CD4-positive, alpha-beta T cell treated with Interleukin-17A for 4 hours (primary cell): ENCODE results near the gene SAMD4A.

Experiments used
- DNase-seq: peaks from one replicate; pipeline ENCODE4 v3.0.0-alpha.2; 2020; ENCODE audit warnings: mixed read lengths

The SAMD4A gene

GRCh38 chr14:54807881-54808280 lies 241.0 kb downstream of the SAMD4A start:
- DNase-seq: no peak

GRCh38 chr14:54808326-54809161 lies 241.6 kb downstream of the SAMD4A start:
- DNase-seq: no peak

GRCh38 chr14:54809767-54810166 lies 242.8 kb downstream of the SAMD4A start:
- no peak for DNase-seq

GRCh38 chr14:54812617-54813016 lies 245.7 kb downstream of the SAMD4A start:
- no peak for DNase-seq

- DNase-seq: no peak
Measured at GRCh38 chr14:54813081-54813480, 246.2 kb downstream of the SAMD4A start.

- peak; percentile 7 for DNase-seq
Measured at GRCh38 chr14:54814076-54814475, 247.1 kb downstream of the SAMD4A start.

- DNase-seq: no peak
Measured at GRCh38 chr14:54815016-54815415, 248.1 kb downstream of the SAMD4A start.

GRCh38 chr14:54815515-54815914 lies 248.6 kb downstream of the SAMD4A start:
- no peak for DNase-seq

GRCh38 chr14:54816450-54816849 lies 249.5 kb downstream of the SAMD4A start:
- no peak for DNase-seq

- no peak for DNase-seq
Measured at GRCh38 chr14:54817506-54817905, 250.6 kb downstream of the SAMD4A start.

- no peak for DNase-seq
Measured at GRCh38 chr14:54818201-54819133, 251.5 kb downstream of the SAMD4A start.

GRCh38 chr14:54822685-54823084 lies 255.8 kb downstream of the SAMD4A start:
- DNase-seq: no peak

GRCh38 chr14:54823757-54824549 lies 257.0 kb downstream of the SAMD4A start:
- no peak for DNase-seq

- no peak for DNase-seq
Measured at GRCh38 chr14:54828037-54828436, 261.1 kb downstream of the SAMD4A start.

- no peak for DNase-seq
Measured at GRCh38 chr14:54829486-54830224, 262.7 kb downstream of the SAMD4A start.

GRCh38 chr14:54830650-54831049 lies 263.7 kb downstream of the SAMD4A start:
- no peak for DNase-seq

GRCh38 chr14:54834081-54834480 lies 267.2 kb downstream of the SAMD4A start:
- DNase-seq: no peak

GRCh38 chr14:54834727-54835126 lies 267.8 kb downstream of the SAMD4A start:
- no peak for DNase-seq

GRCh38 chr14:54836231-54836630 lies 269.3 kb downstream of the SAMD4A start:
- DNase-seq: no peak

GRCh38 chr14:54837508-54838149 lies 270.7 kb downstream of the SAMD4A start:
- no peak for DNase-seq

- DNase-seq: no peak
Measured at GRCh38 chr14:54838931-54839512, 272.1 kb downstream of the SAMD4A start.
